ENCODE data around the gene ITGA8. TPM values are rescaled to one million over a fixed set of nuclear protein-coding genes. Genes with fewer than 3 reads are reported as not detected.

Gene ITGA8
- total RNA-seq, 2 donors from 2014 or later: 2.1 to 3.5 TPM

DNA sequence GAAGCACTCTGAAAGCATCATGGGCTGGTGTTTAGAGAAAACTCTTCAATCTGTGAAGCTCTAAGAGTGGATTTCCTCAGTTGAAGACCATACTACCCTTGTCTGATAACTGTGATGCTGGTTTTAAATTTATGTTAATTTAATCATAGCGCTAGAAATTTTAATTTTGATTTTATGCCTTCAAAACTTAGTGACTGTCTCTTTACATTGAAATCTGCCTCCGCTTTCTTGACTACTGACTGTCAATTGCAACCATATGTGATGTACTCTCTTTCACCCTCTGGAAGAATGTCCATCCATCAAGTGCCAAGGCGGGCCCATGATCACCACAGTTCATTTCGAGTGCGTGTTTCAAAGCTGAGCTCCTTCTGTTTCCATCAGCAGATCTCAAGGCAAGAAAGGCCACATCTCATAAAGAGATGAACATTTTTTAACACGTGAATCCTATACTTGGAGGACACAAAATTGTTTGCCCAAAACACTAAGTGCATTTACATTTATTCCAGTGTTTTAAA, 147.1 kb downstream of the ITGA8 start:
- H3K27me3 ChIP-seq: no peaks in the 10 kb centered on the region
- intact Hi-C loops (cut with DNase I): no loop called here
- no peak for DNase-seq

DNA sequence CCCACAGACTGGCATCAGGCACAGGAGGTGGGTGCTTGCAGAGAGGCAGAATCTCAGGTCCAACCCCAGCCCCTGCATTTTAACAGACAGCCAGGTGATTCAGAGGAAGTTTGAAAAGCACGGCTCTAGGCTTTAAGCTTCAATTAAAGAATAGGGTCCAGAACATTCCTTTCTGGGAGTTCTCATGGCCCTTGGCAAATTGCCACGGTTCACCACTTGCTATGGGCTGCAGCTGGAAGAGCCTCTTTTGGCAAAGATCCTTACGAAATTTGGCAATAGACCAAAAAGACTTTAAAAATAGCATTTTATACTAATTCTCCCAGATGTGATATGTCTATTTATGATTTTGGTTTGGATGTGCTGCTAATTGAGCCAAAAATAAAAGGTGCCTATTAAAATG, 148.1 kb downstream of the ITGA8 start:
- TF ChIP-seq, protein P1, sequence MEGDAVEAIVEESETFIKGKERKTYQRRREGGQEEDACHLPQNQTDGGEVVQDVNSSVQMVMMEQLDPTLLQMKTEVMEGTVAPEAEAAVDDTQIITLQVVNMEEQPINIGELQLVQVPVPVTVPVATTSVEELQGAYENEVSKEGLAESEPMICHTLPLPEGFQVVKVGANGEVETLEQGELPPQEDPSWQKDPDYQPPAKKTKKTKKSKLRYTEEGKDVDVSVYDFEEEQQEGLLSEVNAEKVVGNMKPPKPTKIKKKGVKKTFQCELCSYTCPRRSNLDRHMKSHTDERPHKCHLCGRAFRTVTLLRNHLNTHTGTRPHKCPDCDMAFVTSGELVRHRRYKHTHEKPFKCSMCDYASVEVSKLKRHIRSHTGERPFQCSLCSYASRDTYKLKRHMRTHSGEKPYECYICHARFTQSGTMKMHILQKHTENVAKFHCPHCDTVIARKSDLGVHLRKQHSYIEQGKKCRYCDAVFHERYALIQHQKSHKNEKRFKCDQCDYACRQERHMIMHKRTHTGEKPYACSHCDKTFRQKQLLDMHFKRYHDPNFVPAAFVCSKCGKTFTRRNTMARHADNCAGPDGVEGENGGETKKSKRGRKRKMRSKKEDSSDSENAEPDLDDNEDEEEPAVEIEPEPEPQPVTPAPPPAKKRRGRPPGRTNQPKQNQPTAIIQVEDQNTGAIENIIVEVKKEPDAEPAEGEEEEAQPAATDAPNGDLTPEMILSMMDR (IDR thresholded peaks at IDR 0.05): no peak
- H3K9me3 ChIP-seq: no peaks in the 10 kb centered on the region
- no peaks in the 10 kb centered on the region for H3K27me3 ChIP-seq
- no peaks in the 10 kb centered on the region for H3K4me1 ChIP-seq
- H3K27ac ChIP-seq: no peak overlapping the region
- DNase-seq: no peak
- intact Hi-C loops (cut with DNase I): no loop called here
- H3K36me3 ChIP-seq: no peaks in the 10 kb centered on the region
- no peak overlapping the region for H3K9ac ChIP-seq (ENCODE audit: low read depth in 2 of 2, low read length in 2 of 2)
- H3K4me3 ChIP-seq: no peak overlapping the region

More for the DNA sequence above, 147.1 kb downstream of the ITGA8 start:
- TF ChIP-seq, protein P1 (IDR thresholded peaks at IDR 0.05): no peak
- Histone ChIP-seq H3K9me3 (no peaks in the 10 kb centered on the region), H3K4me3 (no peak overlapping the region), H3K36me3 (no peaks in the 10 kb centered on the region), H3K9ac (ENCODE audit: low read depth in 2 of 2, low read length in 2 of 2) (no peak overlapping the region), H3K27ac (no peak overlapping the region), H3K4me1 (no peaks in the 10 kb centered on the region)

DNA sequence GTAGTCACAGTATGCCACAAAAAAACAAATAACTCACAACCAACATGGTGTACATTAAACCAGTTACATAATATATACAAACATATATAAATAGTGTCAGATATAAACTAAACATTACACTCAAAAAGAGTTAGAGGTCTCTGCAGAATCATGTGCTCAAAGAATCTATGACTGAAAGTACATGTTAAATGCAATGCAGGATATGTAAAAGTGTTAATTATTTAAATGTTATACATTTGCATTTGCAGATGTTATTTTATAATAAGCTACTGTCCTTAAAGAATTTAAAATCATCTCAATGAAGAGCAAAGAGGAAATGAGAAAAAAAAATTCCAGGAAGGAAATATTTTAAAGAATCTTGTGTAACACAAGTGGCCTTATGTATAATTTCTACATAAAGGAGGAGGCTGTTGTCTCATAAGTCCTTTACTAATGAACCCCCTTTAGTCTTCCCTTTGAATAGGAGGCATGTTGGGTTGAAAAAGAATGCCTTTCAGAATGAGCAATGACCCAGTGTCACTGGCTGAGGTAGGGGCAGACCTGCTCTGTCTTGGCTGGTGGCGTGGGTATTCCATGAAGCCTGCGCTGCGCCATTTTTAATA, 148.9 kb downstream of the ITGA8 start:
- Histone ChIP-seq H3K36me3 (no peaks in the 10 kb centered on the region), H3K27me3 (no peaks in the 10 kb centered on the region), H3K9me3 (no peaks in the 10 kb centered on the region), H3K4me1 (no peaks in the 10 kb centered on the region), H3K27ac (no peak overlapping the region), H3K4me3 (no peak overlapping the region), H3K9ac (ENCODE audit: low read depth in 2 of 2, low read length in 2 of 2) (no peak overlapping the region)
- TF ChIP-seq, protein P1 (IDR thresholded peaks at IDR 0.05): no peak
- DNase-seq: no peak
- intact Hi-C loops (cut with DNase I): no loop called here

DNA sequence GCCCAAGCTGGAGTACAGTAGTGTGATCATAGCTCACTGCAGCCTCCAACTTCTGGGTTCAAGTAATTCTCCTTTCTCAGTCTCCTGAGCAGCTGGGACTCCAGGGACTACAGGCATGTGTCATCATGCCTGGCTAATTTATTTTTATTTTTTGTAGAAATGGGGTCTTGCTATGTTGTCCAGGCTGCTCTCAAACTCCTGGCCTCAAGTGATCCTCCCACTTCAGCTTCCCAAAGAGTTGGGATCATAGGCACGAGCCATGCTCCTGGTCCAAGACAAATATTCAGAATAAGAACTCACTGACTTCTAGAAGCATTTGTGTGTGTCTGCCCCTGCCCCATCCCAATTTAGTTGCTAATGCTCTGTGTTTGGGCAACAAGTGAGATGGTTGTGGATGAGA, 151.8 kb downstream of the ITGA8 start:
- no peak for DNase-seq
- Histone ChIP-seq H3K9ac (ENCODE audit: low read depth in 2 of 2, low read length in 2 of 2) (no peak overlapping the region), H3K4me1 (no peaks in the 10 kb centered on the region), H3K9me3 (no peaks in the 10 kb centered on the region), H3K27me3 (no peaks in the 10 kb centered on the region), H3K27ac (no peak overlapping the region), H3K36me3 (no peaks in the 10 kb centered on the region), H3K4me3 (no peak overlapping the region)
- intact Hi-C loops (cut with DNase I): no loop called here
- TF ChIP-seq, protein P1 (IDR thresholded peaks at IDR 0.05): no peak

DNA sequence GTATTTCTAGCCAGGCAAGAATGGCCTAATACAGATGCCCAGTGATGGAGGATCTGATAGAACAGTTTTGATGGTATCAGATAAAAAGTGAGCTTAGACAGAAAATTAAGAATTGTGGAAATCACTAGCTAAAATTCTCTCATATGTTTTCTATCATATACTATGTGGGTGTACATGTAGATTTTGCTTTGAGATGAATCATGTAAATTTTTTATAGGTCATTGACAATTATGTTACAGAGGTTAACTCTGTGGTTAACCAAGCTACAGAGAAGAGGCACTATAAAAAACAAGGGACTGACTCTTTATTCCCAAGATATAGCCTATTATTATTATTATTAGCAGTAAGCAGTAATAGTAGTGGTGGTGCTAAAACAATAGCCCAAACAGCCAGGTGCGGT, 156.5 kb downstream of the ITGA8 start:
- Histone ChIP-seq H3K36me3 (no peaks in the 10 kb centered on the region), H3K27ac (no peak overlapping the region), H3K9ac (ENCODE audit: low read depth in 2 of 2, low read length in 2 of 2) (no peak overlapping the region), H3K4me1 (no peaks in the 10 kb centered on the region), H3K9me3 (no peaks in the 10 kb centered on the region), H3K4me3 (no peak overlapping the region), H3K27me3 (no peaks in the 10 kb centered on the region)
- no peak for DNase-seq
- TF ChIP-seq, protein P1 (IDR thresholded peaks at IDR 0.05): no peak
- intact Hi-C loops (cut with DNase I): no loop called here
